Neural progenitor cell (in vitro differentiated cells): ENCODE data around the gene COL4A2.

Experiments
- CTCF ChIP-seq: fragments of 200-600 bp; sonication (generic); IDR thresholded peaks from 2 replicates; pipeline ENCODE4 v1.5.1; 2017; ENCODE audit warnings: antibody characterized with exemption, mild to moderate bottlenecking
- EZH2 ChIP-seq: fragments of 200-600 bp; sonication (generic); IDR thresholded peaks from 2 replicates; pipeline ENCODE4 v1.6.1; 2017; ENCODE audit warnings: antibody characterized with exemption, mild to moderate bottlenecking, moderate library complexity

- TF ChIP-seq CTCF (no peak), EZH2 (no peak)
Observed at GRCh38 chr13:110559986-110560385, 252.9 kb downstream of the COL4A2 start.
